ENCODE data around the gene ARHGEF28.

The ARHGEF28 gene

DNA sequence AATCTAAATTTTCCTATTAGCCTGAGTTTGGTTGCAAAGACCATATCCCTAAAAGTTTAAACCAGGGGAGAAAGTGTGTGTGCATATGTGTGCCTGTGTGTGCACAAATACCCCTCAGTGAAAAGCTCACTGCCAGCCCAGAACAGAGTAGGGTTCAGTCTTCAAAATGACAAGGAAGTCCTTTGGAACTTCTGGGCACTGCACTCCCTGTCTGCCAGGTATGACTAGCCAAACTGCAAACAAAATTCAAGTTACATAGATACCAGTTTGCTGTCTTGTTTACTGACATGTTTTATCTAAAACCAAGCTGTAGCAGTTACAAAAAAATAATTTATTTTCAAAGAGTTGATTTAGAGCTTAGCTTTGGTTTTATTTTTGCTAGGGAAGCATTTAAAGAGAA is 100.1 kb downstream of the ARHGEF28 start:
- no peak for DNase-seq (ENCODE audit: low read depth)
- TF ChIP-seq, protein P1, sequence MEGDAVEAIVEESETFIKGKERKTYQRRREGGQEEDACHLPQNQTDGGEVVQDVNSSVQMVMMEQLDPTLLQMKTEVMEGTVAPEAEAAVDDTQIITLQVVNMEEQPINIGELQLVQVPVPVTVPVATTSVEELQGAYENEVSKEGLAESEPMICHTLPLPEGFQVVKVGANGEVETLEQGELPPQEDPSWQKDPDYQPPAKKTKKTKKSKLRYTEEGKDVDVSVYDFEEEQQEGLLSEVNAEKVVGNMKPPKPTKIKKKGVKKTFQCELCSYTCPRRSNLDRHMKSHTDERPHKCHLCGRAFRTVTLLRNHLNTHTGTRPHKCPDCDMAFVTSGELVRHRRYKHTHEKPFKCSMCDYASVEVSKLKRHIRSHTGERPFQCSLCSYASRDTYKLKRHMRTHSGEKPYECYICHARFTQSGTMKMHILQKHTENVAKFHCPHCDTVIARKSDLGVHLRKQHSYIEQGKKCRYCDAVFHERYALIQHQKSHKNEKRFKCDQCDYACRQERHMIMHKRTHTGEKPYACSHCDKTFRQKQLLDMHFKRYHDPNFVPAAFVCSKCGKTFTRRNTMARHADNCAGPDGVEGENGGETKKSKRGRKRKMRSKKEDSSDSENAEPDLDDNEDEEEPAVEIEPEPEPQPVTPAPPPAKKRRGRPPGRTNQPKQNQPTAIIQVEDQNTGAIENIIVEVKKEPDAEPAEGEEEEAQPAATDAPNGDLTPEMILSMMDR (conservative IDR thresholded peaks at IDR 0.05; ENCODE audit: low read depth, low read length) = no peak
- no peak overlapping the region for H3K4me3 ChIP-seq (ENCODE audit: low read length)

DNA sequence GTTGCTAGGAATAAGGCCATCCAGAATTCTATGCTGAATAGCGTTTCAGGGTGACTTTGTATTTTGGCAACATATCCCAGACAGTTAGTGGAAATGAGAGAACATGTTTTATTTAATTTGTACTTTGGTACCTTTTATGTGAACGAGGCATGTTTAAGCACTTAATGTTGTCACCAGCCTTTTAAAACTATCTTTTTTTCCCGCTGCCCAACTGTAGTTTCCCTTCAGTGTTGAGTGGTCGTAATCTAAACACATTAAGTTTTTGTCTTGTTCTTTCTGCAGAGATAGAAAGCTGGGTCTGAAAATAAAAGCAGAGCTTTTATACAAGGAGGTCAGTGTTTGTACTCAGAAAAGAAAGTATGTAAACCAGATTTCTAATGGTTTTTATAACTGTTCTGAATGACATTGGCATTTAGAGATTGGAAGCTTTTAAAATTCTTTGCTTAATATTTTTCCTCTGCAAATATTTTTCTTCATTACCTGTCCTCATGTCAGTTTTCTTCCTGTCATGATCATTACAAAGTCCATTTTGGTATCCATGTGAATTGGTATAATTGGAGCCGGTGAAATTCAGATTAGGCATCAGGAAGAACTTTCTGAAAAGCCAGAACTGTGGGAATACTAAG is 100.7 kb downstream of the ARHGEF28 start:
- no peak overlapping the region for H3K4me3 ChIP-seq (ENCODE audit: low read length)
- TF ChIP-seq, protein P1 (conservative IDR thresholded peaks at IDR 0.05; ENCODE audit: low read depth, low read length) = no peak
- no peak for DNase-seq (ENCODE audit: low read depth)

DNA sequence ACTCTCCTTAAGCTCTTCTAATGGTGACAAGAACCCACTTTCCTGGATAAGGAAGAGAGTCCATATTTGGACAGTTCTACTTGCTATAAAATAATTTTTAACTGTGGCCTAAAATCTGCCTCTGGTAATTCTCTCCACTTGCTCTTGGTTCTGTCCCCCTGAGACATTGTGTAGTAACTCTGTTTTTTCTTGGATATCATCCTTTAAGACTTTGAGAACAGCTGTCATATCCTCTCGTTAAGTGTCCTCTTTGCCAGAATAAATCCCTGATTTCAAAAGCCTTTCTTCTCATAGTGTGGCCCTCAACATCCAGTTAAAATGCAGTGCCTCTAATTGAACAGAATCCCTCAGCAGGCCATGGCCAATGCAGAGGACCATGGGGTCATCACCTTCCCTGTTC is 101.5 kb downstream of the ARHGEF28 start:
- H3K4me3 ChIP-seq (ENCODE audit: low read length) = no peak overlapping the region
- TF ChIP-seq, protein P1 (conservative IDR thresholded peaks at IDR 0.05; ENCODE audit: low read depth, low read length) = no peak
- no peak for DNase-seq (ENCODE audit: low read depth)

DNA sequence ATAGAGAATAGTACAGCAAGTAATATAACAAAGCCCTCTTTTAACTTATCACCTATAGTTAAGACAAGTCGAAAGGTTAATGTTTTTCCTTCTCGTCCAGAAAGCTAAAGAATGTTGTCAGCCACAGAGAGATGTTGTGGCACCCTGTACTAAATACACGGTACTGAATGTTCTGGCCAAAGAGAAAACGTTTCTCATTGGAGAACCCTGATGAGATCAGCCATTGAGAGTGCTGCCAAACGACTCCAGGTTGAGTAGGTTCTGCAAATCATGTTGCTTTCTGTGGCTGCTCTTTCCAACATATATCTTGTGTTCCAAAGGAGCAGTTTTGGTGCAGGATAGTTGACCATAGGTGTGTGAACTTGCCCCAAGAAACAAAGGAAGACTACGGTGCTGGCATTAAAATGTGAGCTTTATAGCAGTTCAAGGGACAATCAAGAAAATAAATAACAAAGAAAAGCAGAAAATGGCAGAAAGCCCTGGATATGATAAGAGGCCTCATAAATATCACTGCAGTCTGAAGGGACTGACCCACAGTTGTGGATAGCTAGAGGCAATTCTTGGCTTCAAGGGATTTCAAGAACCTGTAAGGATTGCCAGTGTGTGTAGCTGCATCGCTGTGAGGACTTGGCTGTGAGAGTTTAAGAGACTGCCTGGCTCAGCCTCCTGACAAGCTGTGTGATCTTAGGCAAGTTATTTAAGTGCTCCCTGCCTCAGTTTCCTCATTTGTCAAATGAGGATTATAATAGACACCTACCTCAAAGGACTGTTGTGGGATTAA is 102.7 kb downstream of the ARHGEF28 start:
- DNase-seq (ENCODE audit: low read depth) = no peak
- TF ChIP-seq, protein P1 (conservative IDR thresholded peaks at IDR 0.05; ENCODE audit: low read depth, low read length) = no peak
- H3K4me3 ChIP-seq (ENCODE audit: low read length) = no peak overlapping the region

DNA sequence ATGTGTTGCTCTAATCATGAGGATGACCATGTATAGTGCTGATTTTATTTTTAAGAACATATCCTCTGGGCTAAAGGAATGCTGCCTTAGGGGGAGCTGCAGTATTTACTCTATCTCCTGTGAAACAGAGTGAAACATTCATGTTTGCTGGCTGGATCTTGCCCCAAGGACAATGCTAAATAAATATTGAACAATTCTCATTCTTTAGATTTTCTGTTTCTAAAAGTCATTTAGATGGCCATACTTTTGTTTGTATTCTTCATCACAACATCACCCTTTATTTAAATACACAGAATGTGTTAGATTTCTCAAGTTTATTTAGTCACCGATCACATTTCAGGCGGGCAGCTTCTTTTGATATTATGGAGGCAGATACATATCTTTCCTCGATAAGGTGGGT is 103.3 kb downstream of the ARHGEF28 start:
- TF ChIP-seq, protein P1 (conservative IDR thresholded peaks at IDR 0.05; ENCODE audit: low read depth, low read length) = no peak
- no peak for DNase-seq (ENCODE audit: low read depth)
- no peak overlapping the region for H3K4me3 ChIP-seq (ENCODE audit: low read length)

DNA sequence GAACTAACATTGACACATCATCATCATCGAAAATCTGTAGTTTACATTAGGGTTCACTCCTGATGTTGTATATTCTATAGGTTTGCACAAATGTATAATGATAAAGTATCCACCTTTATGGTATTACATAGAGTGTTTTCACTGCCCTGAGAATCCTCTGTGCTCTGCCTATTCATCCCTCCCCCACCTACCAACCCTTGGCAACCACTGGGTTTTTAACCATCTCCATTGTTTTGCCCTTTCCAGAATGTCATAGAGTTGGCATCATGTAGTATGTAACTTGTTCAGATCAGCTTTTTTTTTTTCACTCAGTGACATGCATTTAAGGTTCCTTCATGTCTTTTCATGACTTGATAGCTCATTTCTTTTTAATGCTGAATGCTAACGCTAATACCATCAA is 106.0 kb downstream of the ARHGEF28 start:
- no peak for DNase-seq (ENCODE audit: low read depth)
- TF ChIP-seq, protein P1 (conservative IDR thresholded peaks at IDR 0.05; ENCODE audit: low read depth, low read length) = no peak
- no peak overlapping the region for H3K4me3 ChIP-seq (ENCODE audit: low read length)

DNA sequence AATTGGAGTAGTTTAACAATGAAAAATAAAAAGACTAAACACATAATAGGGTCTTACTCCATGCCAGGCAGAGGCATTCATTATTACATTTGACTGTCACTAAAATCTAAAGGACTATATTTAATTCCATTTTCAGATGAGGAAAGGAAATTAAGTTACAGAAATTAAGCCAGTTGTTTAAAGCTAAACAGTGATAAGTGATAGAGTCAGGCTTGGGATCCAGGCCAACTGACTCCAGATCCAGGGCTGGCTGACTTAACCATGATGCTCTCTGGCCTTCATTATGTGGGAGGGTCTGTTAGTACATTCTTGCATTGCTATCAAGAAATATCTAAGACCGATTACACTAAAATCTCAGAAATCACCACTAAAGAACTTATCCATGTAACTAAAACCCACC is 107.2 kb downstream of the ARHGEF28 start:
- TF ChIP-seq, protein P1 (conservative IDR thresholded peaks at IDR 0.05; ENCODE audit: low read depth, low read length) = no peak
- DNase-seq (ENCODE audit: low read depth) = no peak
- no peak overlapping the region for H3K4me3 ChIP-seq (ENCODE audit: low read length)
